GM19328 (cell line): ENCODE results near the gene CCDC134.
"Not testable (repeated sequence)": the region's sequence is repeated elsewhere in the genome, so short reads cannot be mapped to it uniquely, and the experiment has no call there.

ENCODE experiments used
- ATAC-seq: cut with Tn5 transposase; IDR thresholded peaks from one replicate; pipeline ENCODE4 v1.9.1; 2021; ENCODE audit warnings: mild to moderate bottlenecking, moderate library complexity; ENCODE audit not compliant: unreplicated experiment

The CCDC134 gene

GRCh38 chr22:41841085-41841712 lies 40.7 kb downstream of the CCDC134 start:
- no peak for ATAC-seq

DNA sequence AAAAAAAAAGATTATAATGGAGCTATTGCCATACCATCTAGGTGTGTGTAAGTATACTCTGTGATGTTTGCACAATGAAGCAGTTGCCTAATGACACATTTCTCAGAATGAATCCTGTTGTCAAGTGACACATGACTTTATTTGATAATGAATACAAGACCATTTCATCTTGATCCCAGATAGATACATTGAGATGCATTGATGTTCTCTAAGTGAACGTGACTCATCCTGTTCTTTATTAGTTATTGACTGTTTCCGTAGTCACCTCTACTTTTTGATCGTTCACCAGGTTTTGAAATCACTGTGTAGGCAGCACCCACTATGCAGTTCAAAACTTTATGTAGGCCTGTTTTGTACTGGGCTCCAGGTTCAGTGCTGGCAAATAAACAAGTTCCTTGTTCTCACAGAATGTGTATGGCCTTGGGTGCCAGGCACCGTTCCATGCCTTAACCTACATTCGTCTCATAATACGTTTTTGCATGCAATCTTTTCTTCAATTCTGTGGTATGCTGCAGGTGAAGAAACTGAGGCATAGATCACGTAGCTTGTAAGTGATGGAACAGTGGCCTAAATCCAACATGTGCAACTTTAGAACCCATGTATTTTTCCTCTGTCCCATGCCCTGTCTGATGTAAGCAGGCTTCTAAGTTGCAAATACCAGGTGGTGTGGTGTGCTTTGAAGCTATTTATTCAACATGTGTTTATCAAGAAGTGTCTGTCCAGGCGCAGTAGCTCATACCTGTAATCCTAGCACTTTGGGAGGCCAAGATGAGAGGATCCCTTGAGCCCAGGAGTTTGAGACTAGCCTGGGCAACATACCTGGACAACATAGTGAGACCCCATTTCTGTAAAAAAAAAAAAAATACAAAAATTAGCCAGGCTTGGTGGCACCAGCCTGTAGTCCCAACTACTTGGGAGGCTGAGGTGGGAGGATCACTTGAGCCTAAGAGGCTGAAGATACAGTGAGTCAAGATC lies 42.8 kb downstream of the CCDC134 start:
- ATAC-seq, result no peak

GRCh38 chr22:41844036-41844435 lies 43.6 kb downstream of the CCDC134 start:
- ATAC-seq, result no peak

DNA sequence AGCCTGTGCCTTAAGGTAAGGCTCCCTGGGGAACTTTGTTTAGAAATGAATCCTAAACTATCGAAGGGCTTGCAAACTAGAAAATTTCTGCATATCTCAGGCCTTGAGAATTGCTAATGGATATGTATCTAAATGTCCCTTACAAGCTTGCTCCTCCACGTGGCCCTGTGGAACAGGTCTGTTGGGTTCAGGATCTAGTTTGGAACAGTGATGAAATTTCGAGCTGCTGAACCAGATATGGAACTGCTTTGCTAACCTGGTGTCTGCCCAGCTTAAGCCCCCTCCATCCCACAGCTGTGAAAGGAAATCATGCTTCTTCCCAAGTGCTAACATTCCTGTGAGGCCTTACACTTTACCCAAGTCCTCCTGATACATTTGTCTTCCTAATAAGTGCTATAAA lies 44.0 kb downstream of the CCDC134 start:
- ATAC-seq, result no peak

GRCh38 chr22:41845380-41846267 lies 45.1 kb downstream of the CCDC134 start:
- ATAC-seq, result no peak

GRCh38 chr22:41846268-41846987 lies 45.9 kb downstream of the CCDC134 start:
- no peak for ATAC-seq

- no peak for ATAC-seq
These were observed 46.8 kb downstream of the CCDC134 start for GRCh38 chr22:41847300-41847699.

- no peak for ATAC-seq
These were observed 48.0 kb downstream of the CCDC134 start for GRCh38 chr22:41848468-41848867.

DNA sequence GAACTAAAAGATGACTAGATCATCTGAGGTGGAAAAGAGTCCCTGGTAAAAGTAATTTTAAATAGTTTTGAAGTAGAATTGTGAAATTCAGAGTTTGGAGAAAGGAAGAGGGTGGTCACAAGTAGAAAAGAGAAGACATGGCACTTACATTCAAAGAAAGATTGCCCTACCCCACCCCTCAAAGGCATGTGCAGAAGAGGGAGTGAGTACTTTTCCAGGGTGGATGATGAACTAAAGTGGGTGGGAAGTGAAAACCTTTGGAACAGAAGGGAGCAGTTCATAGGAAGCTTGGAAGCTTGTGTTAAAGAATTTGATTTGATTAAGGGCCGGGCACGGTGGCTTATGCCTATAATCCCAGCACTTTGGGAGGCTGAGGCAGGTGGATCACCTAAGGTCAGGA lies 56.0 kb downstream of the CCDC134 start:
- ATAC-seq, result no peak

DNA sequence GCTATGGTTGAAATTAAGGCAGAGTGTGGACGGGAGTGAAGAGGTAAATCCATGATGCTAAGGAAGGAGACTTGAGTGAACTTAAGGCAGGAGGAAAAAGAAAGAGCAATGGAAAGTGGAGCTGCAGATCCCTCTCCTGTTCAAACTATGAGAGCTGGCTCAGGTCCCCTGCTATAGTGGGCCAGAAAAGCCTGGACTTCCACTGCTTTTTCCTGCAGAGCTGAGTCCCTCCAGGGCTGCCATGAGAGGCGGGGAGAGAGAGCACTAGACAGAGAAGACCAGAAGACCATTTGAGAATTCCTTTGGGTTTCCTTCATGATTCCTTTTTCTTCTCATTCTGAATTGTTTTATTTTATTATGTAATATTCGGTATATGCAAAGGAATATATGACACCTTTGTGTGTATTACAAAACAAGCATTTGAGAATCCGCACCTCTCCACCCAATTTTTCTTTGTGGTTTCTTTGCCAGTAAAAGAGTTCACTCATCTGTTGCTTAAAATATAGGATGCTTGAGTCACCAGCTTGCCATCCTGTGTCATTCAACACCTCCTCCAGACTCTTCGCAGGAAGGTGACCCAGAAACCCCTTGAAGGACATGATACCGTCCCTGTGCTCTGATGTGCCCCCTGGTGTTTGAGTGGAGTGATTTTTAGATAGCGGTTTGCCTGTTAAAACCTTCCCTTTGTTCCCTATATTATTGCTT lies 56.8 kb downstream of the CCDC134 start:
- ATAC-seq, result no peak

DNA sequence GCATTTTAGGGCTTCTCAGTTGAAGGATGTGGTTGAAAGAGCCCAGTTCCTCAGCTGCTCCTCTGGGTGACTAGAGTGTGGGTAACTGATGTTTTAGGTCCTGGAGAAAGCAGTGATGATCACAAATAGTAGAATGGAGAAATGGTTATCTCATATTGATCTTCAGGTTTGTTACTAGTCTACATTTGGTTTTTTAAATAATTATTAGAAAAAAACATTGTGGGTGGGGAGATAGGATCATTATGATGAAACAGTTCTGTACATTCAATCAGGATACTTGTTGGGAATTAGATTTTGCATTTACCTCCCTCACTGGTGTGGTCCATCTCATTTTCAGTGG lies 57.4 kb downstream of the CCDC134 start:
- ATAC-seq, result no peak

DNA sequence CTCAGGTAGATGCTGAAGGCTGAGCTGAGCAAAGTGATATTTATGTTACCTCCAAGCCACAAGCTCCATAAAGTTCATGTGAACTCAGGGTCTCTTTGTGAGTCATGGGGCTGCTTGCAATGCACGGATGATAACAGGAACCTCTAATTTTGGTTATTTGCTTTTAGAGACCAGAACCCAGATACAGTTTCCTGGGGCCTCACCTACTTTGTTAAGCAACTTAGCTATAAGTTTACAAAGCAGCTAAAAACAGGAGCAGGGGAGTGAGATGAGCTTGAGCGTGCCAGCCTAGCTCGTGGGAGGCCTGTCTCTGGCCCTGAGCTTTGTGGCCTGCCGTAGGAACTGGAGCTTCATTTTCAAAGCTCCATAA lies 61.7 kb downstream of the CCDC134 start:
- ATAC-seq, result no peak

GRCh38 chr22:41862530-41863266 lies 62.2 kb downstream of the CCDC134 start:
- ATAC-seq, result peak; percentile 51

DNA sequence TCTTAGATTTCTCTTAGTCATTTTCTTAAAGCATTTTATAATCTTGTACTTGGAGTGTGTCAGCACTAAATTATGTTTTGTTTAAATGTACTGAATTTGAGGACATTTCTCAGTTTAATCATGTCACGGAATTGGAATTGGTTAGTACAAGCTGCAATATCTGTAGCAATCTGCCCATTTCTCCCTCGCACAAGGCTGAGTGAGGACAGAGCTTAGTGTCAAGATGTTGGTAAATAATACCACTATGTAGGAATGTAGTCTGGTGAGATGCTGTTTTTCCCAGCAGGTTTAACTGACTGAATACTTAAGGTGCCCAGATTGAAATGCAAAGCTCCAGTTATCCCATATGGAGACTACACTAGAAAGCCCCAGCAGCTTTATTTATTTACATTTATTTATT lies 63.0 kb downstream of the CCDC134 start:
- ATAC-seq, result no peak

DNA sequence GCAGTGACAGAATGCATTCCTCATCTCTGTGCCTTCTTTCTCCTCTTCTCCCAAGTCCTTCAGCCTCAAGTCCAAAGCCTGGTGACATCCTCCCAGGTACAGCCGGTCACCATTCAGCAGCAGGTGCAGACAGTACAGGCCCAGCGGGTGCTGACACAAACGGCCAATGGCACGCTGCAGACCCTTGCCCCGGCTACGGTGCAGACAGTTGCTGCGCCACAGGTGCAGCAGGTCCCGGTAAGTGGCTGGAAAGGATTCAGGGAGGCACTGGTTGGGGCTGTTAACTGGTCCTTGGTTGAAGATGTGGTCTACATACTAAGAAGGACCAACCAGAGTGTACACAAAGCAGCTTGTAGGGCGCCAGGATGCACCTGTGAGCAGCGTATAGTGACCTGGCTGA lies 68.1 kb downstream of the CCDC134 start:
- no peak for ATAC-seq

DNA sequence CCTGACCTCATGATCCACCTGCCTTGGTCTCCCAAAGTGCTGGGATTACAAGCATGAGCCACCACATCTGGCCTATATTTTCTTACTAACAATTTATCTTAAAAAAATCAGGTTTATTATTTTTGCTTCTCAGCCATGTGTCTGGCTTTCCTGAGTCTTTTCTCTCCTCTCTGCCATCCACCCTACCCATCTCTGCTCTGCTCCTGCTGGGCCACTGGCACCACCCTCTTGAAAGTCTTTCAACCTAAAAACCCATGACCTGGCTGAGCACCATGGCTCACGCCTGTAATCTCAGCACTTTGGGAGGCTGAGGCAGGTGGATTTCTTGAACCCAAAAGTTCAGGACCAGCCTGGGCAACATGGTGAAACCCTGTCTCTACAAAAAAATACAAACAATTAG lies 69.6 kb downstream of the CCDC134 start:
- not testable (repeated sequence) for ATAC-seq

- ATAC-seq, result no peak
These were observed 70.3 kb downstream of the CCDC134 start for GRCh38 chr22:41870786-41871185.

DNA sequence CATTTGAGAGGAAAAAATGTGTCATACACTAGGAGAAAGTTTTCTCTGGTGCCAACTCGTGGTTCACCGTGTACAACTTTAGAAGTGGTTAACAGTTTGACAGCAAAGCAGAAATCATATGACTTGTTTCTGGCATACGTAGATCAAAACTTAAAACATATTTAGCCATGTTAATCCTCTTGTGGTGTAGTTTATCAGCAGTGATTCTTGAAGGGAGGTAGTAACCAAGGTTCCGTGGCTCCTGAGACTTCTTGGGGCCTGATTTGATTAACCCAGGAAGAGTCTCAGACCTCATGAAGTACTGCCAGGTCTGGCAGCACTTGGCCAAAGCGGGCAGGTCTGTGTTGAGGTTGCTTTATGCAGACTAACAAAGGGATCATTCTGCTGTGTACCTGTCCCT lies 72.9 kb downstream of the CCDC134 start:
- no peak for ATAC-seq

GRCh38 chr22:41874090-41874489 lies 73.6 kb downstream of the CCDC134 start:
- no peak for ATAC-seq
